B cell (primary cell): ENCODE results near the gene TAB3.

Experiments
- CTCF ChIP-seq: fragments of 200-600 bp; IDR thresholded peaks from one replicate; pipeline ENCODE4 v1.8.0; 2022; ENCODE audit warnings: antibody characterized with exemption, mild to moderate bottlenecking
- EZH2 ChIP-seq: IDR thresholded peaks from 2 replicates; pipeline ENCODE4 v1.6.1; 2012; ENCODE audit warnings: borderline replicate concordance, low read depth, mild to moderate bottlenecking, moderate library complexity, low read length; ENCODE audit not compliant: insufficient read depth, poor library complexity, severe bottlenecking

DNA sequence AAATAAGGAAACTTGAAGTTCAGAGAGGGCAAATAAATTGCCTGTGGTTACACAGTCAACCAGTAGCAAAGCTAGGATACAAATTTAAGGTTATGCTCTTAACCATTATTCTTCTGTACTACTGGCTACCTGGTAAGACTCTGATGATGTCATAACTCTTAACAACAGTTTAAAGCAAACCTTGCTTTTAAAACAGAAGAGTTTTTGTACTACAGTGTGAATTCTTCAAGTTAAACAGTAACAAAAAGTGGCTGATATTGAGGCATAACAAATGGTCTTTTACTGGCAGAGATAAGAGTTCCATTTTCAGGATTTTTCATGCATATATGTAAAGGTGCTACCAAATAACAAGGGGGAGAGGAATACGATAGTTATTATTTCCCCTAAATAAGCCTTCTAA, 23.4 kb downstream of the TAB3 start:
- TF ChIP-seq CTCF = no peak
- no peak for TF ChIP-seq EZH2
